Bone marrow (tissue), 2 donors: Measurements from ENCODE around the gene CCDC85B.

Source experiments
- DNase-seq, 2 donors: peaks; one replicate each; lab custom pipeline; 2025; lab: John Stamatoyannopoulos, UW

Gene CCDC85B

GRCh38 chr11:65857853-65858680 lies 32.4 kb upstream of the CCDC85B start, which contains the start of gene CFL1:
TSS of gene CFL1 (minus strand) at chr11:65858180. CDS start at chr11:65858099, 81 bp downstream.
- DNase-seq: peak; percentile 82 to 90

GRCh38 chr11:65858681-65859087 lies 31.8 kb upstream of the CCDC85B start:
- no peak for DNase-seq

GRCh38 chr11:65859095-65859811 lies 31.2 kb upstream of the CCDC85B start:
- peak; percentile 79 to 82 for DNase-seq

DNA sequence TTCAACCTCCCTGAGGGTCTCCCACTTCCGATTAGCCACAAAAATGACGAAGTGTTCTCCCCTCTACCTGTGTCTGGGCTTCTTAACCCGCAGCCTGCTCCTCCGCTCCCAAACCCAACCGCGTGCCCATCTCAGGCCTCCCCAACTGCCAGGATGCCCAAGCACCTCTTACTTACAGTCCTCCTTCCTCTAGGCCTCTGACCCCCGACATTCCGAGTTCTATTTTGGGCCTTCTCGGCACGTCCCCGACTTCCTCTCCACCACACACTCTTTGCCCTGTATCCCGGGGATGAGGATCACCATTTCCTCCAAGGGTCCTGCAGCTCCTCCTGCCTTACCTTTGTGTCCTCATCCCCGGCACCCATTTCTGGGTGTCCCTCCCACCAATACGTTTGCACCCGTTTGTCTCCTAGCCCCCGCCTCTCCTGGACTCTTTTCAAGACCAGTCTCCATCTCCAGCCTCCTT lies 30.6 kb upstream of the CCDC85B start:
- DNase-seq: no peak

DNA sequence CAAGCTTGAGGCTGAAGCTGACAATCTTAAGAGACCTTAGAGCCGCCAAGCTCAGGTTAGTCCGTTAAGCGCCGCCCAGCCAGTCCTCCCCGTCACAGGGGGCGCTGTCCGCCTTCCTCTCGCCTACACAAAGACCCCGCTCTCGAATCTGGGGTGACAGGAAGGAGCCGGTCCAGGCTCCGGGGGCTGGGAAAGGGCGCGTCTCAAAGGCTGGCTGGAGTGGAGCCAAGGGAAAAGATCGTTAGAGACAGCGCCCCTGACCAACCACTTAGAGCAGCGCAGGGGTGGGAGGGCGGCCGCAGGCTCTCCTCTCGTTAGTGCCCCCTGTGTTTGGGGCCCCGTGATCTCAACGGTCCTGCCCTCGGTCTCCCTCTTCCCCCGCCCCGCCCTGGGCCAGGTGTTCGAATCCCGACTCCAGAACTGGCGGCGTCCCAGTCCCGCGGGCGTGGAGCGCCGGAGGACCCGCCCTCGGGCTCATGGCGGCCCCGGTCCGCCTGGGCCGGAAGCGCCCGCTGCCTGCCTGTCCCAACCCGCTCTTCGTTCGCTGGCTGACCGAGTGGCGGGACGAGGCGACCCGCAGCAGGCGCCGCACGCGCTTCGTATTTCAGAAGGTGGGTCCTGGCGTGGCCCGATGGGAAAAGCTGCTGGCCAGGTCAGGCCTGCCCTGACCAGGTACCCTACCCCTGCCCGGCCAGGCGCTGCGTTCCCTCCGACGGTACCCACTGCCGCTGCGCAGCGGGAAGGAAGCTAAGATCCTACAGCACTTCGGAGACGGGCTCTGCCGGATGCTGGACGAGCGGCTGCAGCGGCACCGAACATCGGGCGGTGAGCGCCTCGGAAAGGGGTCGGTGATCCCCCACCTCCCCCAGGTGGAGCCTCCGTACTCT lies 30.0 kb upstream of the CCDC85B start, which contains the start of gene MUS81:
Gene MUS81 (plus strand): TSS at position 156 of the 887 bp plus-strand sequence. CDS start 321 bp downstream, at position 477.
- peak; percentile 91 to 93 for DNase-seq

DNA sequence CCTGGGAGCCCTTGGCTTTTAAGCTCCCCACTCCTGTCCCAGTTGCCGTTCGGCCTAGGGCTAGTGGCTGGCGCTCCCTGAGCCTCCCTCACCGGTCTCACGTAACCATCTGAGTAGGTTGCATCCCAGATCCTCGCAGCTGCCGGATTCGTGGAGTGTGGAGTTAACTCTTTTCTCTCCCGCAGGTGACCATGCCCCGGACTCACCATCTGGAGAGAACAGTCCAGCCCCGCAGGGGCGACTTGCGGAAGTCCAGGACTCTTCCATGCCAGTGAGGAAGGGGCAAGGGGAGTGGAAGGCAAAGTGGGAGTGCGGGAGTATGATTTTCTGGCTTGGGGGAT lies 29.3 kb upstream of the CCDC85B start:
- no peak for DNase-seq

DNA sequence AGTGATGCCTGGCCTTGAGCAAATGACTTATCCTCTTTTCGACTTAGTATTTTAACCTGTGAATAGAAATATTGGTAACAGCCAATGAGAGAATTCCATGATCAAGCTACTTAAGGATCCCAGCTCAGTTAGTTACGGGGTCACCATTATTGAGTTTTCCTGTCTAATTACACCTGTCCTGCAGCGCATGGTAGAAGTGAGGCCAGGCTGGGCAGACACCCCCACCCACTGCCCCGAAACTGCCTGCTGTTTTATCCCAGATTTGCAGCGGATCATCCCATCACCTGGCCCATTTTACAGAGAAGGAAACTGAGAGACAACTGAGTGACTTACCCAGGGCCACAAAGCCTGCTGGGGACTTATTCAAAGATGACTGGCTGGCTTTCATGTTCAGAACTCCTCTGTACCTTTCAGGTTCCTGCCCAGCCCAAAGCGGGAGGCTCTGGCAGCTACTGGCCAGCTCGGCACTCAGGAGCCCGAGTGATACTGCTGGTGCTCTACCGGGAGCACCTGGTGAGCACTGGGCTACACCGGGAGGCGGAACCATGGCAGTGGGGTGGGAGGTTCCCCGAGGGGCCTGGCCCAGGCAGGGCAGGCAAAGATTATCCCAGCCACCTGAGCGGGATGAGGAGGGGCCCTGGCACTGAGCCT lies 28.8 kb upstream of the CCDC85B start:
- no peak for DNase-seq

DNA sequence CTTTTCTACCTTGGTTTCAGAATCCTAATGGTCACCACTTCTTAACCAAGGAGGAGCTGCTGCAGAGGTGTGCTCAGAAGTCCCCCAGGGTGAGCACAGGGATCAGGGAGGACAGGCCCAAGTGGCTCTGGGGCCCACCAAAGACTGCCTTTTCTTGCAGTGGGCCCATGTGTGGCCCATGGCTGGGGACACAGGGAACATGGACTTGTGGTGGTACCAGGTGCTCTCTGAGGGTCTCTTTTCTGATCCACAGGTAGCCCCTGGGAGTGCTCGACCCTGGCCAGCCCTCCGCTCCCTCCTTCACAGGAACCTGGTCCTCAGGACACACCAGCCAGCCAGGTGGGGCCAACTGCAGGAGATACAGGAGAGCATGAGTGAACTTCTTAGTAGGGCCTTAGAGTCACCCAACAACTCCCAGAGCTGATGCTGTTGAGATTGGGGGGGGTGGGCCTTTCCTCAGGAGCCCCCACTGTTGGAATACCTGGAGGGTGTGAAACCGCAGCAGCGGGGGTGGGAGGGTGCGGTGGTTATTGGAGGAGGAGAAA lies 28.2 kb upstream of the CCDC85B start:
- DNase-seq: no peak

- no peak for DNase-seq
Observed at GRCh38 chr11:65862941-65863888, 27.3 kb upstream of the CCDC85B start.

- DNase-seq: no peak
Observed at GRCh38 chr11:65863889-65864705, 26.4 kb upstream of the CCDC85B start.

GRCh38 chr11:65864706-65865471 lies 25.6 kb upstream of the CCDC85B start:
- no peak for DNase-seq

DNA sequence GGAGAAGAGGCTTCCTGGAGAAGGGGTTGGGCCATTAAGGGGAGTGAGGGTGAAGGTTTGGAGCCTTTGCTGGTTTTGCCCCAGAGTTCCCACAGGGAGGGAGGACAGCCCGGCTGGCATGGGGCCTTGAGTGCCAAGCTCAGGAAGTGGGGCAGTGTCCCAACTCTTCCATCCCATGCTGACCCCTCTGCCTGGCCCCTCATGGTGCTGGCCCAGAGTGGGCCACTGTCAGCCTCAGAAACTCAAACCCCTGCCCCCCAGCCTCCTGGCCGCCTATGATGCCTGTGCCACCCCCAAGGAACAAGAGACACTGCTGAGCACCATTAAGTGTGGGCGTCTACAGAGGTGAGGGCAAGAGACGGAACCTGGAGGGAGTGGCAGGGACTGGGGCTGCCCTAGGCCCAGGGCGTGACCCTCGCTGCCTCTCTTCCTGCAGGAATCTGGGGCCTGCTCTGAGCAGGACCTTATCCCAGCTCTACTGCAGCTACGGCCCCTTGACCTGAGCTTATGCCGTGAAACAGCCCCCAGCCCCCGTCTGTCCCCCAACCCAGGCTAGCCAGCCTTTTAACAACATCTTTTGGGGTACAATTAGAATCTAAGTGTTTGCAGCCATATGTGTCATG lies 24.8 kb upstream of the CCDC85B start:
- DNase-seq: no peak

DNA sequence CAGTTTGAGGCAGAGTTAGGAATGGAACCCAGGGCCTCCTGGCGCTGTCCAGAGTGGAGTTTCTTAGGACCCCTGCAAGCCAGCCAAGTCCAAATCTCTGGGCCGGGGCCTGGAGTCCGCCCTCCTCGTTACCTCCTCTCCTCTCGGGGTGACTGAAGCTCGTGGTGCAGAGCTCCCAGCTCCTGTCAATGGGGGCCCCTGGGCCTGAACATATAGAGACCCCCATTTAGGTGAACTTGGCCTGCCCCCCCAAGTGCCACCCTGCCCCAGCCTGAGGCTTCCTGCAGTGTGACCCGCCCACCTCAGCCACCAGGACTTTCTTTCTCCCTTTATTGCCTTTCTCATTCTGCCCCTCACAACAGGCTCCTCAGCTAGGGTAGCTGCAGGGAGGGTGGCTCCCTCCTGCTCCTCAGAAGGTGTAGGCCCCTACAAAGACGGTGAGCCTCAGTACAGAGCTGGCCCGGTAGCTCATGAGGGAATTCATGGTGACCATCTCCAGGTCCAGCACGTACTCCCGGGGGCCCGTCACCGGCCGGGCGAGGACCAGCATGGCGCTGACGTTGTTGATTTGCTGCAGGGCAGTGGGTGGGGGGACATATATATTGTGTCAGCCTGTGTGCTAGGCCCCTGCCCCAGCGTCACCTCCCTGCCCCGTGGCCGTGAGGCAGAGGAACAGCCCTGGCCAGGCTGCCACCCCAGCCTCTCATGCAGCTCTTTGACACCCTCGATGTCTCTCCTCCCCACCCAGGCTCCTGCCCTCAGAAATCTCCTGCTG lies 23.8 kb upstream of the CCDC85B start:
- no peak for DNase-seq

DNA sequence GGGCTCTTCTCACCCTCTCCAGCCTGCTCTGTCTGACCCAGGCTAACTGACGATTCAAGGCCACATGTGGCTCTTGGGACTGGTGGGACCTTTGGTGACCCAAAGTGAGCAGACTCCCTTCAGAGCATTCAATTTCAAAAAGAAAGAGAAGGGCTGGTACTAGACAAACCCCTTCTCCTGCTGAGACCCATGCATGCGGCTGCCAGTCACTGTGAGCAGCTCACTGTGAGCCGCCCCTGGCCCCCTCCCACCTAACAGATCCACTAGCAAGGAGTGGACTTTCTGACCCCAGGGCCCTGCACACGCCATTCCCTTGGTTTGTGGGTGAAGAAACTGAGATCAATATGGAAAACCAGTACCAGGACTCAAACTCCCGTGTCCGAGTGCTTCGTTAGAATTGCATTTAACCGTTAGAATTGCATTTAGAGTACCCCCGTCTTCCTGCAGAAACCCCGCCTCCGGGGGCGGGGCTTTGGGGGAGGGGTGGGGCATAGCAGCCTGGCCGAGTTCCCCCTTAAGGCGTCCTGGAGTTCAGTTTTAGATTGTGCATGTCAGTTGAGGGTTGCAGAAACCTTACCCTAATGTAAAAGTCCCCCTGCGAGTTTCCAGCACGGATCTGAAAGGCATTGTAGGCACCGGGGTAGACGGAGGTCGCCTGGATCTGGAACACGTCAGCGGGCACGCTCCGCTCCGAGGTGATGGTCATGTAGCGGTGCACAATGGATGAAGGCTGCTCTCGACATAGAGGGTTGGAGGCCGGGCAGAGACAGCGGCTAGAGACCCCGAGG lies 23.0 kb upstream of the CCDC85B start:
- no peak for DNase-seq

DNA sequence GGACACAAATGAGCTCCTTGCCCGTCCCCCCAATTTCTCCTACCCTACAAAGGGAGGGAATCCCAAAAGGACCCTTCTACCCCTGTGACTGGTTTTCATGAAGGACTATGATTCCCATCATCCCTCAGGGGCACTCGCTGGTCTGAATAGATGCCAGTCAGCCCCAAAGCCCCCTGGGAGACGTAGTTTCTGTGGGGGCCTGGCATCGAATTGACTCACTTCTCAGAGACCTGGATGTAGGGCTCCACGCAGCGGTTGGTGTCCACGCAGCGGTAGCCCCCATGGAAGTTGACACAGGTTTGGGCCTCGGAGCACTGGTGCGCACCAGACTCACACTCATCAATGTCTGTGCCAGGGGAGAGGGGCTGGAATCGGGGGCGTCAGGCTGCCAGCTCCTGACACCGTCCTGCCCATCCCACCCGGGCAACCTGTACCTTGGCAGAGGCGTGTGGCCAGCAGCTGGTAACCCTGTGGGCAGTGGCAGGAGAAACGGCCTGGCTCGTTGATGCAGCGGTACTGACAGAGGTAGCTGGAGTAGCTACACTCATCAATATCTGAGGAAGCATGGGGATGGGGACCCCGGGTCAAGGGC lies 22.3 kb upstream of the CCDC85B start:
- DNase-seq: no peak

DNA sequence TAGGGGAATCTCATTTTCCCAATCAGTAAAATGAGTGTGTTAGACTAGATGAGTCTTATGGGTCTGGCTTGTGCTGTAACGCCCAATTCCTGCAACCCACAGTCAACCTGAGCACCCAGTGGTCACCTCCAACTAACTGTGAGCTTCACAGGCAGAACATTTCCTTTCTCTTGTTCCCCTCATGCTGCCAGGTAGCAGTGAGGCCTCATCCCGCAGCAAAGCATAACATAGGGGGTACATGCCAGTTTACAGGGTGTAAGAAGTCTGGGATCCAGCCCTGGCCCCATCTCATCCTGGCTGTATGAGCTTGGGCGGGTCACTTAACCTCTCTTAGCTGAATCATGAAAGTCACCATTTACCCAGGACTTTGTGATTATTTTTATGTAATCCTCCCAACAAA lies 21.6 kb upstream of the CCDC85B start:
- no peak for DNase-seq
